ENCODE data around the gene KIF26B.
"Not testable (repeated sequence)": the region's sequence is repeated elsewhere in the genome, so short reads cannot be mapped to it uniquely, and the experiment has no call there.

KIF26B gene

GRCh38 chr1:245325922-245326795 lies 171.4 kb downstream of the KIF26B start:
- DNase-seq: no peak
- in situ Hi-C loops (cut with HindIII; ENCODE audit: low pct_ligation_motif_present, low pct_unique_long_range_greater_than_20kb, low sequenced_read_pairs): no loop called here

GRCh38 chr1:245327360-245327759 lies 172.6 kb downstream of the KIF26B start:
- DNase-seq: no peak
- in situ Hi-C loops (cut with HindIII; ENCODE audit: low pct_ligation_motif_present, low pct_unique_long_range_greater_than_20kb, low sequenced_read_pairs): no loop called here

GRCh38 chr1:245327842-245328241 lies 173.1 kb downstream of the KIF26B start:
- DNase-seq: no peak
- in situ Hi-C loops (cut with HindIII; ENCODE audit: low pct_ligation_motif_present, low pct_unique_long_range_greater_than_20kb, low sequenced_read_pairs): no loop called here

GRCh38 chr1:245330951-245331350 lies 176.2 kb downstream of the KIF26B start:
- in situ Hi-C loops (cut with HindIII; ENCODE audit: low pct_ligation_motif_present, low pct_unique_long_range_greater_than_20kb, low sequenced_read_pairs): no loop called here
- DNase-seq: no peak

GRCh38 chr1:245332085-245332484 lies 177.3 kb downstream of the KIF26B start:
- in situ Hi-C loops (cut with HindIII; ENCODE audit: low pct_ligation_motif_present, low pct_unique_long_range_greater_than_20kb, low sequenced_read_pairs): no loop called here

GRCh38 chr1:245332513-245332912 lies 177.7 kb downstream of the KIF26B start:
- no peak for DNase-seq
- in situ Hi-C loops (cut with HindIII; ENCODE audit: low pct_ligation_motif_present, low pct_unique_long_range_greater_than_20kb, low sequenced_read_pairs): no loop called here

More at GRCh38 chr1:245332085-245332484, 177.3 kb downstream of the KIF26B start:
- DNase-seq: no peak

GRCh38 chr1:245334235-245334634 lies 179.4 kb downstream of the KIF26B start:
- in situ Hi-C loops (cut with HindIII; ENCODE audit: low pct_ligation_motif_present, low pct_unique_long_range_greater_than_20kb, low sequenced_read_pairs): no loop called here

GRCh38 chr1:245334827-245335490 lies 180.2 kb downstream of the KIF26B start:
- DNase-seq: no peak
- in situ Hi-C loops (cut with HindIII; ENCODE audit: low pct_ligation_motif_present, low pct_unique_long_range_greater_than_20kb, low sequenced_read_pairs): no loop called here

More at GRCh38 chr1:245334235-245334634, 179.4 kb downstream of the KIF26B start:
- DNase-seq: no peak

- in situ Hi-C loops (cut with HindIII; ENCODE audit: low pct_ligation_motif_present, low pct_unique_long_range_greater_than_20kb, low sequenced_read_pairs); DNase-seq: not testable (repeated sequence)
Measured at GRCh38 chr1:245335684-245336083, 180.9 kb downstream of the KIF26B start.

- no peak for DNase-seq
- in situ Hi-C loops (cut with HindIII; ENCODE audit: low pct_ligation_motif_present, low pct_unique_long_range_greater_than_20kb, low sequenced_read_pairs): no loop called here
Measured at GRCh38 chr1:245336149-245336983, 181.6 kb downstream of the KIF26B start.

- in situ Hi-C loops (cut with HindIII; ENCODE audit: low pct_ligation_motif_present, low pct_unique_long_range_greater_than_20kb, low sequenced_read_pairs); DNase-seq: not testable (repeated sequence)
Measured at GRCh38 chr1:245336984-245337355, 182.2 kb downstream of the KIF26B start.

- in situ Hi-C loops (cut with HindIII; ENCODE audit: low pct_ligation_motif_present, low pct_unique_long_range_greater_than_20kb, low sequenced_read_pairs): no loop called here
- no peak for DNase-seq
Measured at GRCh38 chr1:245337829-245338484, 183.2 kb downstream of the KIF26B start.

- in situ Hi-C loops (cut with HindIII; ENCODE audit: low pct_ligation_motif_present, low pct_unique_long_range_greater_than_20kb, low sequenced_read_pairs): no loop called here
- DNase-seq: no peak
Measured at GRCh38 chr1:245338485-245338877, 183.7 kb downstream of the KIF26B start.

- DNase-seq: no peak
- in situ Hi-C loops (cut with HindIII; ENCODE audit: low pct_ligation_motif_present, low pct_unique_long_range_greater_than_20kb, low sequenced_read_pairs): no loop called here
Measured at GRCh38 chr1:245341743-245342142, 187.0 kb downstream of the KIF26B start.

GRCh38 chr1:245345191-245345884 lies 190.6 kb downstream of the KIF26B start:
- DNase-seq: no peak
- in situ Hi-C loops (cut with HindIII; ENCODE audit: low pct_ligation_motif_present, low pct_unique_long_range_greater_than_20kb, low sequenced_read_pairs): no loop called here

- in situ Hi-C loops (cut with HindIII; ENCODE audit: low pct_ligation_motif_present, low pct_unique_long_range_greater_than_20kb, low sequenced_read_pairs): no loop called here
- no peak for DNase-seq
Measured at GRCh38 chr1:245348626-245349025, 193.8 kb downstream of the KIF26B start.

- in situ Hi-C loops (cut with HindIII; ENCODE audit: low pct_ligation_motif_present, low pct_unique_long_range_greater_than_20kb, low sequenced_read_pairs): no loop called here
- no peak for DNase-seq
Measured at GRCh38 chr1:245353411-245353810, 198.6 kb downstream of the KIF26B start.
